Measurements from ENCODE around the gene YLPM1. TPM values are rescaled to one million over a fixed set of nuclear protein-coding genes. Genes with fewer than 3 reads are reported as not detected.
"Not testable (repeated sequence)": the region's sequence is repeated elsewhere in the genome, so short reads cannot be mapped to it uniquely, and the experiment has no call there.

Gene YLPM1
- total RNA-seq, 1 donor from 2014 or later: 70.4 TPM

- intact Hi-C loops (cut with micrococcal nuclease); H3K9me3 Mint-ChIP-seq; DNase-seq (ENCODE audit: low spot score); H3K4me3 Mint-ChIP-seq; H3K4me1 Mint-ChIP-seq (ENCODE audit: low read depth); H3K27ac Mint-ChIP-seq; H3K27me3 Mint-ChIP-seq (ENCODE audit: insufficient read depth); H3K36me3 Mint-ChIP-seq (ENCODE audit: low read depth): not testable (repeated sequence)
Measured at GRCh38 chr14:74758505-74758904, 4.6 kb upstream of the YLPM1 start.

GRCh38 chr14:74763803-74764531 lies 851 bp downstream of the YLPM1 start:
- Mint-ChIP-seq H3K4me1 (ENCODE audit: low read depth) (peaks cover 49% of the 10 kb centered on the region), H3K27me3 (ENCODE audit: insufficient read depth) (peaks cover 1% of the 10 kb centered on the region), H3K27ac (peak overlapping the region; percentile 97), H3K9me3 (no peaks in the 10 kb centered on the region), H3K36me3 (ENCODE audit: low read depth) (peaks cover 21% of the 10 kb centered on the region), H3K4me3 (peak overlapping the region; percentile 98)
- peak; percentile 10 for DNase-seq (ENCODE audit: low spot score)
- intact Hi-C loops (cut with micrococcal nuclease): loop anchor here (1.0 to 10.0 kb wide), 13 partner anchors 29 to 1223 kb away; partner anchors contain the start of genes ALDH6A1, AREL1, DLST and EIF2B2

- intact Hi-C loops (cut with micrococcal nuclease): loop anchor here (10.0 kb wide), 1 partner anchor 539 kb away; no protein-coding TSS in a partner anchor
- peaks cover 52% of the 10 kb centered on the region for H3K4me1 Mint-ChIP-seq (ENCODE audit: low read depth)
Measured at GRCh38 chr14:74765721-74766120, 2.6 kb downstream of the YLPM1 start.

GRCh38 chr14:74771399-74771798 lies 8.3 kb downstream of the YLPM1 start:
- no peak overlapping the region for H3K27ac Mint-ChIP-seq
- H3K9me3 Mint-ChIP-seq: no peaks in the 10 kb centered on the region
- H3K4me3 Mint-ChIP-seq: no peak overlapping the region
- no peaks in the 10 kb centered on the region for H3K27me3 Mint-ChIP-seq (ENCODE audit: insufficient read depth)
- intact Hi-C loops (cut with micrococcal nuclease): no loop called here
- no peak for DNase-seq (ENCODE audit: low spot score)
- peaks cover 35% of the 10 kb centered on the region for H3K4me1 Mint-ChIP-seq (ENCODE audit: low read depth)
- H3K36me3 Mint-ChIP-seq (ENCODE audit: low read depth): peaks cover 23% of the 10 kb centered on the region

More at GRCh38 chr14:74765721-74766120, 2.6 kb downstream of the YLPM1 start:
- peak overlapping the region; percentile 98 for H3K4me3 Mint-ChIP-seq
- peaks cover 21% of the 10 kb centered on the region for H3K36me3 Mint-ChIP-seq (ENCODE audit: low read depth)
- no peak for DNase-seq (ENCODE audit: low spot score)
- H3K9me3 Mint-ChIP-seq: no peaks in the 10 kb centered on the region
- peak overlapping the region; percentile 74 for H3K27ac Mint-ChIP-seq
- no peaks in the 10 kb centered on the region for H3K27me3 Mint-ChIP-seq (ENCODE audit: insufficient read depth)

- no peak for DNase-seq (ENCODE audit: low spot score)
- no peak overlapping the region for H3K27ac Mint-ChIP-seq
- intact Hi-C loops (cut with micrococcal nuclease): no loop called here
- no peaks in the 10 kb centered on the region for H3K27me3 Mint-ChIP-seq (ENCODE audit: insufficient read depth)
- H3K36me3 Mint-ChIP-seq (ENCODE audit: low read depth): peaks cover 37% of the 10 kb centered on the region
- H3K4me3 Mint-ChIP-seq: no peak overlapping the region
- no peaks in the 10 kb centered on the region for H3K9me3 Mint-ChIP-seq
- H3K4me1 Mint-ChIP-seq (ENCODE audit: low read depth): peaks cover 26% of the 10 kb centered on the region
Measured at GRCh38 chr14:74784634-74785033, 21.5 kb downstream of the YLPM1 start.

- intact Hi-C loops (cut with micrococcal nuclease): no loop called here
- DNase-seq (ENCODE audit: low spot score): no peak
- Mint-ChIP-seq H3K9me3 (no peaks in the 10 kb centered on the region), H3K4me3 (no peak overlapping the region), H3K36me3 (ENCODE audit: low read depth) (peaks cover 37% of the 10 kb centered on the region), H3K27me3 (ENCODE audit: insufficient read depth) (no peaks in the 10 kb centered on the region), H3K4me1 (ENCODE audit: low read depth) (peaks cover 26% of the 10 kb centered on the region), H3K27ac (no peak overlapping the region)
Measured at GRCh38 chr14:74785056-74785613, 22.0 kb downstream of the YLPM1 start.

GRCh38 chr14:74786796-74787315 lies 23.7 kb downstream of the YLPM1 start:
- no peak overlapping the region for H3K4me3 Mint-ChIP-seq
- intact Hi-C loops (cut with micrococcal nuclease): no loop called here
- H3K27ac Mint-ChIP-seq: peak overlapping the region; percentile 1
- H3K36me3 Mint-ChIP-seq (ENCODE audit: low read depth): peaks cover 32% of the 10 kb centered on the region
- peaks cover 32% of the 10 kb centered on the region for H3K4me1 Mint-ChIP-seq (ENCODE audit: low read depth)
- no peaks in the 10 kb centered on the region for H3K9me3 Mint-ChIP-seq
- H3K27me3 Mint-ChIP-seq (ENCODE audit: insufficient read depth): no peaks in the 10 kb centered on the region
- DNase-seq (ENCODE audit: low spot score): no peak

GRCh38 chr14:74792249-74793039 lies 29.3 kb downstream of the YLPM1 start:
- Mint-ChIP-seq H3K4me1 (ENCODE audit: low read depth) (peaks cover 52% of the 10 kb centered on the region), H3K27me3 (ENCODE audit: insufficient read depth) (no peaks in the 10 kb centered on the region), H3K9me3 (no peaks in the 10 kb centered on the region), H3K4me3 (peak overlapping the region; percentile 79), H3K27ac (peak overlapping the region; percentile 84), H3K36me3 (ENCODE audit: low read depth) (peaks cover 24% of the 10 kb centered on the region)
- DNase-seq (ENCODE audit: low spot score): peak; percentile 4
- intact Hi-C loops (cut with micrococcal nuclease): loop anchor here (1.0 to 5.0 kb wide), 3 partner anchors 30 to 183 kb away; partner anchors contain the start of genes AREL1, FCF1 and YLPM1

GRCh38 chr14:74793506-74794155 lies 30.5 kb downstream of the YLPM1 start:
- H3K27ac Mint-ChIP-seq: peak overlapping the region; percentile 50
- peaks cover 28% of the 10 kb centered on the region for H3K36me3 Mint-ChIP-seq (ENCODE audit: low read depth)
- DNase-seq (ENCODE audit: low spot score): no peak
- peak overlapping the region; percentile 79 for H3K4me3 Mint-ChIP-seq
- intact Hi-C loops (cut with micrococcal nuclease): loop anchor here (1.0 to 5.0 kb wide), 3 partner anchors 31 to 184 kb away; partner anchors contain the start of genes AREL1, FCF1 and YLPM1
- no peaks in the 10 kb centered on the region for H3K9me3 Mint-ChIP-seq
- H3K4me1 Mint-ChIP-seq (ENCODE audit: low read depth): peaks cover 52% of the 10 kb centered on the region
- H3K27me3 Mint-ChIP-seq (ENCODE audit: insufficient read depth): no peaks in the 10 kb centered on the region

- Mint-ChIP-seq H3K4me1 (ENCODE audit: low read depth) (peaks cover 52% of the 10 kb centered on the region), H3K27me3 (ENCODE audit: insufficient read depth) (no peaks in the 10 kb centered on the region), H3K27ac (no peak overlapping the region)
Measured at GRCh38 chr14:74794947-74795346, 31.8 kb downstream of the YLPM1 start.

GRCh38 chr14:74799765-74800164 lies 36.6 kb downstream of the YLPM1 start:
- H3K9me3 Mint-ChIP-seq: no peaks in the 10 kb centered on the region
- H3K27me3 Mint-ChIP-seq (ENCODE audit: insufficient read depth): no peaks in the 10 kb centered on the region
- no peak for DNase-seq (ENCODE audit: low spot score)
- H3K4me3 Mint-ChIP-seq: no peak overlapping the region
- no peak overlapping the region for H3K27ac Mint-ChIP-seq
- H3K36me3 Mint-ChIP-seq (ENCODE audit: low read depth): peaks cover 38% of the 10 kb centered on the region
- peaks cover 16% of the 10 kb centered on the region for H3K4me1 Mint-ChIP-seq (ENCODE audit: low read depth)
- intact Hi-C loops (cut with micrococcal nuclease): loop anchor here (5.0 kb wide), 1 partner anchor 437 kb away; no protein-coding TSS in a partner anchor

More at GRCh38 chr14:74794947-74795346, 31.8 kb downstream of the YLPM1 start:
- H3K36me3 Mint-ChIP-seq (ENCODE audit: low read depth): peaks cover 34% of the 10 kb centered on the region
- intact Hi-C loops (cut with micrococcal nuclease): loop anchor here (5.0 kb wide), 1 partner anchor 83 kb away; the partner anchor contains the start of genes AREL1 and FCF1
- H3K9me3 Mint-ChIP-seq: no peaks in the 10 kb centered on the region
- H3K4me3 Mint-ChIP-seq: no peak overlapping the region
- no peak for DNase-seq (ENCODE audit: low spot score)

GRCh38 chr14:74800780-74801179 lies 37.7 kb downstream of the YLPM1 start:
- no peak overlapping the region for H3K27ac Mint-ChIP-seq
- intact Hi-C loops (cut with micrococcal nuclease): loop anchor here (5.0 kb wide), 1 partner anchor 438 kb away; no protein-coding TSS in a partner anchor
- H3K4me3 Mint-ChIP-seq: no peak overlapping the region
- H3K36me3 Mint-ChIP-seq (ENCODE audit: low read depth): peaks cover 33% of the 10 kb centered on the region
- no peaks in the 10 kb centered on the region for H3K27me3 Mint-ChIP-seq (ENCODE audit: insufficient read depth)
- no peaks in the 10 kb centered on the region for H3K9me3 Mint-ChIP-seq
- H3K4me1 Mint-ChIP-seq (ENCODE audit: low read depth): peaks cover 7% of the 10 kb centered on the region
- no peak for DNase-seq (ENCODE audit: low spot score)
